Mucosa of rectum (tissue), 2 donors: Measurements from ENCODE around the gene TTPAL.

ENCODE experiments used
- H3K27ac ChIP-seq, 2 donors: one replicate each; pipeline ENCODE4 v1.7.0; 2013; ENCODE audit warnings: inconsistent platforms in 2 of 2, low read depth in 2 of 2, low read length in 2 of 2
- H3K27me3 ChIP-seq, 2 donors: one replicate each; pipeline ENCODE4 v1.7.0; 2013; ENCODE audit warnings: low read length in 2 of 2; ENCODE audit not compliant: control insufficient read depth in 2 of 2, insufficient read depth in 2 of 2
- H3K36me3 ChIP-seq, 2 donors: one replicate each; pipeline ENCODE4 v1.7.0; 2013; ENCODE audit warnings: low read length in 2 of 2; ENCODE audit not compliant: control insufficient read depth in 2 of 2, insufficient read depth in 2 of 2
- H3K4me1 ChIP-seq, 2 donors: one replicate each; pipeline ENCODE4 v1.7.0; 2013; ENCODE audit warnings: low read length in 2 of 2, mild to moderate bottlenecking in 1 of 2; ENCODE audit not compliant: control insufficient read depth in 2 of 2, insufficient read depth in 2 of 2
- H3K4me3 ChIP-seq, 2 donors: one replicate each; pipeline ENCODE4 v1.7.0; 2013; ENCODE audit warnings: low read length in 2 of 2
- H3K9ac ChIP-seq, 2 donors: one replicate each; pipeline ENCODE4 v1.7.0; 2013; ENCODE audit warnings: low read length in 2 of 2, low read depth in 1 of 2, mild to moderate bottlenecking in 1 of 2
- H3K9me3 ChIP-seq, 2 donors: one replicate each; pipeline ENCODE4 v1.7.0; 2013; ENCODE audit warnings: low read length in 2 of 2; ENCODE audit not compliant: control insufficient read depth in 2 of 2
- donor health status: healthy.
- donor health status: Normal muscosa, but diverticular disease.

Gene TTPAL

DNA sequence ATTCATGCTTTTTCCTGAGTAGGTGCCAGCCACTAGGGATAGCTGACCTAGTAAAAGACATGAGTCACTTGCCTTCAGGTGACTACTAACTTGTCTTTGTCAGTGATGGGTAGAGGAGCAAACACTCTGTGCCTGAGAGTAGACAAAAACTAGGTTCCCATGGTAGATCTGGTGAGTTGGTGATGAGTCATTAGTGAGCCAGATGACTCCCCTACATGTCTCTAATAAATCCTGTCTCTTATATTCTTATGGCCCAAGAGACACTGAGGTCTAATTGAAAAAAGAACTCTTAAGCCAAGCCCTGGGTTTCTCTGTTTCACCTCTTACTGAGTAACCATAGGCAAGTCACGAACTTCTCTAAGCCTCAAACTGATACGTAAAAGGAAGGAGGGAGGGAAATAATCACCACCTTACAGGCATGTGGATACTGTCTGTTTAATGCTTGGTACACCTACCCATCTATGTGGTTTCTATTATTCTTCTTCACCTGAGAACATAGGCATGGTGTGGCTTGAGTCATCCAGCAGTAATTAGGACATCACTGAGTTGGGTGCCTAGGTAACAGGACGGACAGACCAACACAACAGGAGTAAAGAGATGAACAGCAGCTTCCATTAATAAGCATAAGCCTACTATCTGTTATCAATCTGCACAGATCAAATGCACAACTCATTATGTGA, 20.3 kb downstream of the TTPAL start:
- Histone ChIP-seq H3K4me3 (no peak overlapping the region), H3K36me3 (peaks cover 70 to 78% of the 10 kb centered on the region in 2 donors), H3K27ac (no peak overlapping the region), H3K27me3 (no peaks in the 10 kb centered on the region), H3K9me3 (no peaks in the 10 kb centered on the region), H3K4me1 (no peaks in the 10 kb centered on the region), H3K9ac (no peak overlapping the region)

DNA sequence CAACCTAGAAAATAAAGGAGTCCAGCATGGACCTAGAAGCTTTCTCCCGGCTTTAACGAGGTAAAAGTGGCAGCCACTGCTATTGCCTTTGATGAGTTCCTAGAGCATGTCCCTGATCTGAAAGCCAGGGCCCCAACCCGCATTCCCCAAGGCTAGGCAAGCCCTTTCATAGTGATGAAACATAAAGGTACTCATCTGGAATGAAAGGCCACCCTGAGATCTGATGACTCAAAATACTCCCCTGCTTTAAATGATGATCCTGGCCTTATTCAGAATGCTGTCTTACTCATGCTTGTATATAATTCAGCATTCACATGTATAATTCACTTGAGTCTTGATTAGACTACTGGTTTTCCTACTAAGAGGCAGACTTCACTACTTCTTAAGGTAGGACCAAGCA, 21.3 kb downstream of the TTPAL start:
- no peak overlapping the region for H3K27ac ChIP-seq
- H3K9me3 ChIP-seq, result no peaks in the 10 kb centered on the region
- no peaks in the 10 kb centered on the region for H3K4me1 ChIP-seq
- H3K27me3 ChIP-seq, result no peaks in the 10 kb centered on the region
- H3K9ac ChIP-seq, result no peak overlapping the region
- no peak overlapping the region for H3K4me3 ChIP-seq
- peaks cover 74 to 79% of the 10 kb centered on the region in 2 donors for H3K36me3 ChIP-seq

DNA sequence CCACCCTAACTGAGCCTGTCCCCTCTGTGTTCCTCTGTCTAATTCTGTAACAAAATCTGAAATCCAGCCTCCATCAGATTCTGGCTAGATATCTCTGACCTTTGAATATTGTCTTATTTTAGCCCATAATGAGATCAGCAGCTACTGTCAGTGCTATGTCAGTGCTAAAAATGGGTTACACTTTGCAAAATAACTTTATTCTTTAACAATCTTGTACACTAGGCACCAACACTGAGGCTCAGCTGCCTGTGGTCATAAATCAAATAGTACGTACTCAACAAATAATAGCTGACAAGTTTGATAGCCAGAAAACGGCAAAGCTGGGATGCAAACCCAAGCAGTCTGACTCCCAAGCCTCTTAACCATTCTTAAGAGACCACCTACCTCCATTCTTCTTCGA, 22.1 kb downstream of the TTPAL start:
- Histone ChIP-seq H3K4me3 (no peak overlapping the region), H3K27ac (no peak overlapping the region), H3K4me1 (no peaks in the 10 kb centered on the region), H3K9me3 (no peaks in the 10 kb centered on the region), H3K36me3 (peaks cover 79 to 84% of the 10 kb centered on the region in 2 donors), H3K9ac (no peak overlapping the region), H3K27me3 (no peaks in the 10 kb centered on the region)

DNA sequence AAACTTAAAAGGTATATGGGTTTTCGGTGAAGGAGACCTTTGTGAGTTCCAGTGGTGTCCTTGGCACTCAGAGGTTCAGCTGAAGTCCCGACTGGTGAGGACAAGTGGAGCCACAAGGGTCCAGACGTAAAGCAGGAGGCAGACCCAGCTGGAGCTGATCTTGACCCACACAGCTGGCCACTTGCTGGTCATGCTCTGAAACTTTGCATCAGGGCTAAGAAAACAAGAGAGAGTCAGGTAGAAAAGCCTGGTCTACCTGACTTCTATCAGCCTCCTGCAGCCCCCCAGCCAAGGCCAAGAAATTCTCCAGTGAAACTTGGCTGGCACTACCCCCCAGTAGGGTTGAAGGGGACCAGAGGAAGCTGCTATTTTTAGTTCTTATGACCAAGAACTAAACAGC, 24.5 kb downstream of the TTPAL start:
- H3K36me3 ChIP-seq, result peaks cover 78 to 90% of the 10 kb centered on the region in 2 donors
- H3K4me1 ChIP-seq, result no peaks in the 10 kb centered on the region
- H3K9me3 ChIP-seq, result no peaks in the 10 kb centered on the region
- H3K27ac ChIP-seq, result no peak overlapping the region
- H3K9ac ChIP-seq, result no peak overlapping the region
- H3K27me3 ChIP-seq, result no peaks in the 10 kb centered on the region
- H3K4me3 ChIP-seq, result no peak overlapping the region

GRCh38 chr20:44501448-44501847, 25.8 kb downstream of the TTPAL start:
- peaks cover 72 to 86% of the 10 kb centered on the region in 2 donors for H3K36me3 ChIP-seq
- H3K4me1 ChIP-seq, result no peaks in the 10 kb centered on the region

GRCh38 chr20:44502968-44503367, 27.3 kb downstream of the TTPAL start:
- H3K9me3 ChIP-seq, result no peaks in the 10 kb centered on the region
- H3K27me3 ChIP-seq, result no peaks in the 10 kb centered on the region
- H3K27ac ChIP-seq, result no peak overlapping the region
- H3K36me3 ChIP-seq, result peaks cover 73 to 85% of the 10 kb centered on the region in 2 donors
- no peak overlapping the region for H3K9ac ChIP-seq
- H3K4me1 ChIP-seq, result no peaks in the 10 kb centered on the region
- H3K4me3 ChIP-seq, result no peak overlapping the region

More at GRCh38 chr20:44501448-44501847, 25.8 kb downstream of the TTPAL start:
- no peaks in the 10 kb centered on the region for H3K27me3 ChIP-seq
- H3K27ac ChIP-seq, result no peak overlapping the region
- H3K9ac ChIP-seq, result no peak overlapping the region
- no peaks in the 10 kb centered on the region for H3K9me3 ChIP-seq
- H3K4me3 ChIP-seq, result no peak overlapping the region

DNA sequence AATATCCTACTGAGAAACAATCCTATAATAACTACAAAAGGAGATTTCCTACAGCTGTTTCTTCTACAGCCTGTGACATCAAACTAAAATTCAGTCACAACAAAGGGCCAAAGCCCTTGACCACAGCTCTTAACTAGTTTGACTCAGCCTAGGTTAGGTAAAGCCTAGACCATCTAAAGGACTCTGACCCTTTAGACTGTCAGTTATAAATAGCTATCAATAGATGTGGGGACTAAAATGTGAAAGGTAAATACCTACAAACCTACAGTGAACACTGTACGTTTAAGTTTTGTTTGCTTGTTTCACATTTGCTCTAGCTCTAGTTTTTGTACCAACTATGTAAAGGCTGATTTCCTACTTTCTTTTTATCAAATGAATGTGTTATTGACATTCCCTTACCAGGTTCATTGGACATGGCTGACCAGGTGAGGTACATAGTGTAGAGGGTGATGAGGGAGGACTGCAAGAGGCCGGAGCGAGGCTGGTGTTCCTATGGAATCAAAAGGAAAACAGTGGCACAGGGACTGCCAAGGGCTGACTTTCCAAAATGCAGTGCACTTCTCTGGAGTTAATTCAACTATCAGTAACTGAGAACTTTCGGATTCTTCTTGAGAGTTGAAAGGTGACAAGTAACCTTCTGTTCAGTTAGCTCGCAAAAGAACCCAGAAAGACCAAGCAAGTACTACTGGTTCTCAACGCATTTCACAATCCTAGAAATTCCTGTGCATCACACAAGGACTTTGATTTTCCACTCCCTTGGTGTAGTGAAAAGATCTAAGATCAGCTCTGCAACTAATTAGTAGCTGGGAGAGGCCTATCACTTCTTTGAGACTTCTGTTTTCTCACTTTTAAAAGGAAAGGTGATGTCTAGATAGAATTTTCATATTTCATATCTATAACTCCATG, 29.0 kb downstream of the TTPAL start:
- no peak overlapping the region for H3K27ac ChIP-seq
- no peaks in the 10 kb centered on the region for H3K27me3 ChIP-seq
- no peak overlapping the region for H3K9ac ChIP-seq
- H3K36me3 ChIP-seq, result peaks cover 75 to 87% of the 10 kb centered on the region in 2 donors
- no peak overlapping the region for H3K4me3 ChIP-seq
- no peaks in the 10 kb centered on the region for H3K9me3 ChIP-seq
- H3K4me1 ChIP-seq, result no peaks in the 10 kb centered on the region

- H3K36me3 ChIP-seq, result peaks cover 62 to 68% of the 10 kb centered on the region in 2 donors
- no peak overlapping the region for H3K4me3 ChIP-seq
- H3K9ac ChIP-seq, result no peak overlapping the region
- H3K27me3 ChIP-seq, result no peaks in the 10 kb centered on the region
- H3K4me1 ChIP-seq, result no peaks in the 10 kb centered on the region
- no peaks in the 10 kb centered on the region for H3K9me3 ChIP-seq
- H3K27ac ChIP-seq, result no peak overlapping the region
These were observed 34.1 kb downstream of the TTPAL start for GRCh38 chr20:44509762-44510161.

GRCh38 chr20:44513871-44514270, 38.2 kb downstream of the TTPAL start:
- no peak overlapping the region for H3K9ac ChIP-seq
- no peaks in the 10 kb centered on the region for H3K9me3 ChIP-seq
- peaks cover 35 to 43% of the 10 kb centered on the region in 2 donors for H3K36me3 ChIP-seq
- H3K4me1 ChIP-seq, result peaks cover 5 to 6% of the 10 kb centered on the region in 2 donors
- no peak overlapping the region for H3K27ac ChIP-seq
- H3K27me3 ChIP-seq, result no peaks in the 10 kb centered on the region
- no peak overlapping the region for H3K4me3 ChIP-seq

GRCh38 chr20:44516491-44516890, 40.8 kb downstream of the TTPAL start:
- Histone ChIP-seq H3K4me3 (no peak overlapping the region), H3K9ac (no peak overlapping the region), H3K4me1 (peaks cover 18% of the 10 kb centered on the region in 2 donors), H3K36me3 (peaks cover 14 to 20% of the 10 kb centered on the region in 2 donors), H3K27ac (no peak overlapping the region), H3K9me3 (no peaks in the 10 kb centered on the region), H3K27me3 (no peaks in the 10 kb centered on the region)
